HG03521 (cell line): ENCODE data around the gene LCLAT1.

ENCODE experiments used
- ATAC-seq: cut with Tn5 transposase; IDR thresholded peaks from one replicate; pipeline ENCODE4 v1.9.1; 2021; ENCODE audit warnings: mild to moderate bottlenecking, moderate library complexity; ENCODE audit not compliant: unreplicated experiment

The LCLAT1 gene

GRCh38 chr2:30447149-30448045, at the start of gene LCLAT1:
TSS of gene LCLAT1 (plus strand) at chr2:30447246. CDS start at chr2:30525591, 78,345 bp downstream.
- peak; percentile 91 for ATAC-seq

GRCh38 chr2:30398084-30398873, 48.8 kb upstream of the LCLAT1 start:
- no peak for ATAC-seq

- ATAC-seq: no peak
These were observed 46.7 kb upstream of the LCLAT1 start for GRCh38 chr2:30400151-30400954.

DNA sequence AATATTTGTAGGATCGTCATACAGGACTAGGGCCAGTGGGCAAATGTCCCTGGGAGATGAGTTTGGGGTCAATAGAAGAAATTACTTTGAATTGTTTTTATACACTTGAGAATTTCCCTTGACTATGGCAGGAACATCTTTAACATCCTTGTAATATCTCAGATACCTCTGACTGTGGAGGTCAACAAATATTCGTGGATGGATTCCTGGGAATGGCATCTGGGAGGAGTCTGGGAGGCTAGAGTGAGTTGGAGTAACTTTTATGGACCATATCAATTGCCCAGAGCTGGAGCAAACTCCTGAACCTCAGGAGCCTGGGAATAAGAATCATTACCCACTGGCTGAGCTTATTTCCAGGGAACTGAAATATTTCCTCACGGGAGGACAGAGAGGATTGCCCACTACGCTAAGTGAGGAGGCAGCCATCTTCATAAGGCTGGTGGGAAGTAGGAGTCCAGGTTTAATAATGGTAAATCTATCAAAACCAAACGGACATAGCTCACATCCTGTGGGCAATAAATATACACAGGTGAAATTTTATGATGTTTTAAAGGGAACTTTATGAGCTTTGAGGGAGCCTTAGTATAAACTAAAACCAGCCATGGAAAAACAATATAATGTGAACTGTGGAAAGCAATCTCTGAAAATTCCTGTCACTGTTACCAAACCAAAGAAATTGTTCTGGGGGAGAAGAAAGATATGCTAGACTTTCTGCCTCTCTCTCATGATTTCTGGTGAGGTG, 44.4 kb upstream of the LCLAT1 start:
- no peak for ATAC-seq

DNA sequence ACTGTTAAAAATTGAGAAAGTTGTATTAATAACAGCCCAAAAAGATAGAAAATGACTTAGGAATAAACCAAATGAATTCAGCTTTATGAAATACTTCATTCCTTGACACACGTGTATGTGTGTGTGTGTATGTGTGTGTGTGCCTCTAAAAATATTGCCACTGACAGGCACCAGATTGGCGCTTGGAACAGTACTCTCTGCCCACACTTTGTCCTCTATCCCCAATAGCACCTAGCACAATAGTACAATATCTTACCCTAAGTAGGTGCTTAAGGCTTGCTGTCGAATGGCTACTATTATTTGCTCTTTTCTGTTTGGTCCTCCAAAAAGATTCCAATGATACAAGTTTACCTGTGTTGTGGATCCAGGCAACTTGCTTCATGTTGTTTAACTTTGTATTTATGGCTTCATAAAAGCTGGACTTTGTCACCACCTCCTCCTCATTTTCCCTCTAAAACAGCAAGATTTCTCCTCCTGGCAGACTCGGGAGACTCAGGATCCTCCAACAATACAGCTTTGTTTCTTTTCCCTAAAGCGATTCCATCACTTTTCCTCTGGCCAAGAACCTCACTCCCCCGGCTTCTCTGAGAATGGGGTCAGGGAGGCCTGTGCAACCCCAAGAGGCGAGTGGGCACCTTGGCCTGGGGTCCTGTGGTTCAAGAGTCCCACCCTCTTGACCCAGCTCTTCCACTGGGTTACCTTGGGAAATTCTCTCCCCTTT, 43.3 kb upstream of the LCLAT1 start:
- ATAC-seq: no peak

DNA sequence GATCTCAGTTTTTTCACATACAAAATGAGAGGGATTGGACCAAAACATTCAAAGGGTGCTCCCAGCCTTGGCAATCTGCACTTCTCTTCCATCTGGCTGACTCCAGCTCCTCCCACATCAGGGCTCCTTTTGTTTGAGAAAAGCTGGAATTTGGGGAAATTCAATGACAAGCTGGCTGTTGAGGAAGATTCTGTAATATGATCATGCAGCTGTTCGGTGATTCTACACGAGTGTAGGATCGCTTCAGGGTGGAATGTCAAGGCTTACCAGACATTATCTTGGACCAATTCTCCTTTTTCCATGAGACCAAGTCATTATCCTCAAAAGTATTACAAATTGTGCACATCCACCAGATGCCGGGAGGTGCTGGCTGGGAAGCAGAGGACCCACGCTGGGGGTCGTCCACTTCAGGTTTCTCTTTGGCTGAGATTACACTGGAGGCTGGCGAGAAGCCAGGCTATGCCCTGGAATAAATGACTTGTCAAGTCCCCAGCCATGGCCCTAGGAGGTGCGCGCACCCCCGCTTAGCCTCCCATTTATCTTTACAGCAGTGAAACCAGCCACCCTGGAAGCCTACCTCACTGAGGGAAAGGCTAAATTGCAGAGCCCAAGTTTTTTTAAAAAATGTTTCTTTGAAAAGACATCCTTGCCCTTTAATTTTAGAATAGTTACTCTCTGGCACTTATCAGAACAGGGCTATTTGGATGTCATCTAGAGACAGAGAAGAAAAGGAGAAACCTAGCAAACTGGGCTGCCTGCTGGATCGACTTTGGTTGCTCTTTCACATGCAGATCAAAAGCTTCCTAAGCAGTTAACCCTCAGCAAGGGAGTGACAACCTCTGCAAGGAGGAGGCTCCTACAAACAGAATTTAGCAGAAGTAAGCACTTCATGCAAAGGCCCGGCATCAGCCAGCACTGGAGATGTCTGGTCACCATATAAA, 42.5 kb upstream of the LCLAT1 start:
- no peak for ATAC-seq

GRCh38 chr2:30405260-30405605, 41.8 kb upstream of the LCLAT1 start:
- ATAC-seq: no peak

DNA sequence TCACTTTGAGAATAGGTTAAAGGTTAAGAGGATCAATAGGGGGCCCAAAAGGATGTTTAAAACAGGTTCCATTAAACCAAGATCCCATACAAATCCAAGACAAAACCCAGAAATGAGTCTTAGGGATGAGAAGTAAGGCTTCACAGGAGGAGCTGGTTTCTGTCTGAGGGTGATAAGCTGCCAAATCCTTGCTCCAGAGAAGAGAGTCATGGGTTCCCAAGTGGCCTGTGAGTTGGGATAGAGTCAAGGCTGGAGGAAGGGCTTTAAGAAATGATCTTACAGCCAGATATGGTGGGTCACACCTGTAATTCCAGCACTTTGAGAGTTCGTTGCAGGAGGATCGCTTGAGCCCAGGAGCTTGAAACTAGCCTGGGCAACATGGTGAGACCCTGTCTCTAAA, 40.2 kb upstream of the LCLAT1 start:
- ATAC-seq: no peak

GRCh38 chr2:30408961-30409387, 38.1 kb upstream of the LCLAT1 start:
- ATAC-seq: no peak

DNA sequence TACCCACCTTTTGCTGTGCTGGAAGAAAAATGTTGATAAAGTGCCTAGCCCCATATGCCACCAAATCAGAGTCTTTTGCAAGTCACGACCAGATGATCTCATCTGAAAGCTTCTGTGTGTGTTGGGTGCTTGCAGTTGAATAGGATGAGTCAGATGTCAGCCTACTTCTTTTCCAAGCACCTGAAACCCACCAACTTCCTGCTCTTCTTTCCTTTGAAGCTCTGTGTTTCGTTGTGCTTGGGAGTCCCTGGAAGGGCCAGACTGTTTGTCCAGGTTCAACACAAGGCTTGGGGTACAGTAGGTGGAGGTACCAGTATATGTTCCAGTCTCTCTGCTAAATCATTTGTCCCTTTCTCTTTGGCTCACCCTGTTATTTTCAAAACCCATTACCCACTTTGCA, 36.8 kb upstream of the LCLAT1 start:
- ATAC-seq: no peak

- ATAC-seq: no peak
These were observed 34.9 kb upstream of the LCLAT1 start for GRCh38 chr2:30412047-30412683.

- ATAC-seq: no peak
These were observed 34.1 kb upstream of the LCLAT1 start for GRCh38 chr2:30412684-30413570.

DNA sequence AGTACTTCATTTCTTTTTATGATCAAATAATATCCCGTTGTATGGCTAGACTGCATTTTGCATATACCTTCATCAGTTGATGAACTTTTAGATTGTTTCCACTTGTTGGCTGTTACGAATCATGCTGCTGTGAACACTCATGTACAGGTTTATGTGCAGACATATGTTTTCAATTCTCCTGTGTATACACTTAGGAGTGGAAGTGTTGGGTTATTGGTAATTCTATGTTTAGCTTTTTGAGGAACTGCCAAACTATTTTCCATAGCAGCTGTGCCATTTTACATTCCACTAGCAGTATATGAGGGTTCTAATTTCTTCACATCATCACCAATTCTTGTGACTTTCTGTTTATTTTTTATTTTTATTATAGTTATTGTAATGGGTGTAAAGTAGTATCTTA, 32.1 kb upstream of the LCLAT1 start:
- no peak for ATAC-seq

- ATAC-seq: no peak
These were observed 29.8 kb upstream of the LCLAT1 start for GRCh38 chr2:30417253-30417652.

- ATAC-seq: no peak
These were observed 25.9 kb upstream of the LCLAT1 start for GRCh38 chr2:30421026-30421603.

GRCh38 chr2:30421604-30422443, 25.2 kb upstream of the LCLAT1 start:
- ATAC-seq: no peak
